SK-N-SH treated with all-trans-retinoic acid at 6 μM for 48 hours (cell line): Measurements from ENCODE around the gene DLK1.

Experiments
- ATAC-seq: fragments of 200-7000 bp; cut with Tn5 transposase; 3 replicates; pipeline ENCODE4 v1.9.1; 2020; ENCODE audit warnings: mild to moderate bottlenecking, moderate library complexity
- ARNTL ChIP-seq: fragments of 450-650 bp; formaldehyde crosslinking; IDR thresholded peaks from 2 replicates; pipeline ENCODE4 v1.5.0; 2020; ENCODE audit warnings: low read depth, mild to moderate bottlenecking, moderate library complexity, borderline replicate concordance
- BACH2 ChIP-seq: fragments of 250-450 bp; sonication (Bioruptor Pico); IDR thresholded peaks from 2 replicates; pipeline ENCODE4 v1.9.0; 2021; ENCODE audit warnings: mild to moderate bottlenecking, borderline replicate concordance
- CSRNP3 ChIP-seq: fragments of 250-450 bp; sonication (Bioruptor Pico); IDR thresholded peaks from 2 replicates; pipeline ENCODE4 v1.5.1; 2021; ENCODE audit warnings: mild to moderate bottlenecking, moderate library complexity
- ESRRG ChIP-seq: fragments of 250-450 bp; sonication (Bioruptor Pico); IDR thresholded peaks from 2 replicates; pipeline ENCODE4 v1.6.1; 2021; ENCODE audit warnings: mild to moderate bottlenecking
- RARB ChIP-seq: fragments of 250-450 bp; sonication (Bioruptor Pico); IDR thresholded peaks from 2 replicates; pipeline ENCODE4 v1.8.0; 2021; ENCODE audit warnings: mild to moderate bottlenecking, moderate library complexity
- SNAI2 ChIP-seq: fragments of 250-450 bp; sonication (Bioruptor Pico); IDR thresholded peaks from 2 replicates; pipeline ENCODE4 v1.5.0; 2020; ENCODE audit warnings: mild to moderate bottlenecking, moderate library complexity
- TCF4 ChIP-seq: fragments of 250-450 bp; sonication (Bioruptor Pico); IDR thresholded peaks from 2 replicates; pipeline ENCODE4 v1.8.0; 2021; ENCODE audit warnings: mild to moderate bottlenecking, moderate library complexity, borderline replicate concordance
- TOX ChIP-seq: fragments of 250-450 bp; sonication (Bioruptor Pico); IDR thresholded peaks from 2 replicates; pipeline ENCODE4 v1.8.0; 2021; ENCODE audit warnings: mild to moderate bottlenecking, moderate library complexity, borderline replicate concordance
- ZFP30 ChIP-seq: fragments of 450-650 bp; formaldehyde crosslinking; IDR thresholded peaks from 2 replicates; pipeline ENCODE4 v1.5.0; 2022; ENCODE audit warnings: mild to moderate bottlenecking, moderate library complexity
- ZNF70 ChIP-seq: fragments of 450-650 bp; formaldehyde crosslinking; IDR thresholded peaks from 2 replicates; pipeline ENCODE4 v1.5.0; 2020; ENCODE audit warnings: mild to moderate bottlenecking, moderate library complexity

DLK1 gene

GRCh38 chr14:100787659-100788058 is 61.0 kb downstream of the DLK1 start:
- TF ChIP-seq TCF4 (CRISPR knock-in tag), result no peak
- no peak for TF ChIP-seq TOX
- TF ChIP-seq RARB (CRISPR knock-in tag), result no peak
- no peak for TF ChIP-seq ZNF70 (CRISPR knock-in tag)
- no peak for TF ChIP-seq ESRRG
- no peak for TF ChIP-seq BACH2 (CRISPR knock-in tag)
- TF ChIP-seq ARNTL (CRISPR knock-in tag), result no peak
- no peak for TF ChIP-seq ZFP30 (CRISPR knock-in tag)
- TF ChIP-seq CSRNP3 (CRISPR knock-in tag), result no peak
- no peak for TF ChIP-seq SNAI2 (CRISPR knock-in tag)
- TF ChIP-seq, all 23 proteins: peak for 0
- ATAC-seq, result no peak
